Breast epithelium (tissue), 4 donors: ENCODE data around the gene ARMCX6. TPM values are rescaled to one million over a fixed set of nuclear protein-coding genes. Genes with fewer than 3 reads are reported as not detected.
A peak's percentile ranks its signal among the peaks of the same experiment; 100 is the strongest.
"Not testable (repeated sequence)": the region's sequence is repeated elsewhere in the genome, so short reads cannot be mapped to it uniquely, and the experiment has no call there.

Source experiments
- DNase-seq, 2 donors: peaks; one replicate each; pipeline ENCODE4 v3.0.0-alpha.2; 2019; ENCODE audit warnings: low spot score in 2 of 2
- H3K27ac ChIP-seq, 2 donors: fragments of 200-600 bp; sonication (generic) in 1 of 2; one replicate each; pipeline ENCODE4 v1.5.1; 2016 to 2019; ENCODE audit warnings: mild to moderate bottlenecking in 1 of 2
- H3K27me3 ChIP-seq, 2 donors: fragments of 200-600 bp; sonication (generic) in 1 of 2; one replicate each; pipeline versions ENCODE4 v1.5.1 to v1.6.0; 2017 to 2019; ENCODE audit warnings: control low read depth in 1 of 2, mild to moderate bottlenecking in 1 of 2
- H3K36me3 ChIP-seq: fragments of 200-600 bp; one replicate; pipeline ENCODE4 v1.5.1; 2019
- H3K4me1 ChIP-seq, 2 donors: fragments of 200-600 bp; sonication (generic); one replicate each; pipeline ENCODE4 v1.5.1; 2016 to 2019; ENCODE audit warnings: control low read depth in 1 of 2
- H3K4me3 ChIP-seq, 3 donors: fragments of 200-600 bp; sonication (generic); 1 replicate in 2 of 3; 2 replicates in 1 of 3; pipeline ENCODE4 v1.5.1; 2016 to 2019; ENCODE audit warnings: mild to moderate bottlenecking in 3 of 3, moderate library complexity in 2 of 3
- H3K9me3 ChIP-seq, 2 donors: fragments of 200-600 bp; sonication (generic) in 1 of 2; one replicate each; pipeline ENCODE4 v1.5.1; 2016 to 2019; ENCODE audit warnings: control low read depth in 1 of 2
- CTCF ChIP-seq, 3 donors: fragments of 450-650 bp; IDR thresholded peaks; one replicate each; pipeline ENCODE4 v1.5.1; 2016 to 2017; ENCODE audit warnings: antibody characterized with exemption in 3 of 3, mild to moderate bottlenecking in 3 of 3, moderate library complexity in 3 of 3
- POLR2A ChIP-seq: fragments of 450-650 bp; IDR thresholded peaks from one replicate; pipeline ENCODE4 v1.6.1; 2016; ENCODE audit warnings: antibody characterized with exemption, mild to moderate bottlenecking, moderate library complexity
- POLR2AphosphoS5 ChIP-seq, 3 donors: sonication (generic); formaldehyde crosslinking; IDR thresholded peaks; one replicate each; pipeline ENCODE4 v1.6.1; 2017; ENCODE audit warnings: antibody characterized with exemption in 3 of 3
- intact Hi-C: fragments of 100-400 bp; cut with DNase I; formaldehyde crosslinking; loops from one replicate; pipeline ENCODE4 v1.15.1; 2023; ENCODE audit warnings: low total_unique reads
- total RNA-seq, 3 donors: library from RNA; depleted of rRNA; stranded (reverse); fragments of >200 nt; gene quantifications; one replicate each; pipeline ENCODE4 v1.1.0, GENCODE V29; 2016

The ARMCX6 gene
- total RNA-seq, 3 donors from 2014 or later = 9.9 to 39.2 (median 23.6) TPM

DNA sequence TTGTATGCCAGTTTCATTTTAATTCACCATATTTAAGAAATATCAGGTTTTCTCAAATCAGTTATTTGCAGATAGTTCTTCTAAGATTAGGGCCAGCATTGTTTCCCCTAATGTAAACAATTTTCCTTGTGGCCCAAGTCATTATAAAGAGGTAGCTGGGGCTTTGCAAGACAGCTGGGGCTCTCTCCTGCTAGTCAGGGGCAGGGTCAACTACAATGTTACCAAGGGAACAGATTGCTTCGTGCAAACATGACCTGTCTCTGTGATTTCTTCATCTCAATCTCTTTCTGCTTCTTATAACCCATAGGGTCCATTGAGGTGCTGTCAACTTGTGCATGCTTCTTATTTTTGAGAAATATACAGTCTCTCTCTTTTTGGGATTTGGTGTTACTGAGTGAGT is 12.1 kb downstream of the ARMCX6 start:
- Histone ChIP-seq H3K27me3 (peaks cover 0 to 6% of the 10 kb centered on the region in 2 donors), H3K9me3 (no peaks in the 10 kb centered on the region), H3K27ac (no peak overlapping the region), H3K4me1 (no peaks in the 10 kb centered on the region), H3K36me3 (no peaks in the 10 kb centered on the region), H3K4me3 (no peak overlapping the region)
- intact Hi-C loops = no loop called here
- TF ChIP-seq CTCF (IDR thresholded peaks at IDR 0.05) = no peak
- no peak for TF ChIP-seq POLR2AphosphoS5 (IDR thresholded peaks at IDR 0.05)
- no peak for TF ChIP-seq POLR2A
- DNase-seq = no peak

- no peak for DNase-seq
- intact Hi-C loops = no loop called here
- TF ChIP-seq POLR2AphosphoS5 (IDR thresholded peaks at IDR 0.05) (no peak), POLR2A (no peak), CTCF (IDR thresholded peaks at IDR 0.05) (no peak)
- H3K36me3 ChIP-seq = no peaks in the 10 kb centered on the region
- H3K4me3 ChIP-seq = no peak overlapping the region
- H3K27me3 ChIP-seq = peaks cover 0 to 6% of the 10 kb centered on the region in 2 donors
- H3K4me1 ChIP-seq = no peaks in the 10 kb centered on the region
- H3K27ac ChIP-seq = no peak overlapping the region
- H3K9me3 ChIP-seq = no peaks in the 10 kb centered on the region
Measured at GRCh38 chrX:101605146-101605545, 12.7 kb downstream of the ARMCX6 start.

GRCh38 chrX:101602077-101602476 is 15.7 kb downstream of the ARMCX6 start:
- intact Hi-C loops = no loop called here
- no peaks in the 10 kb centered on the region for H3K36me3 ChIP-seq

GRCh38 chrX:101599592-101599991 is 18.2 kb downstream of the ARMCX6 start:
- H3K4me3 ChIP-seq, H3K27ac ChIP-seq, intact Hi-C loops, H3K9me3 ChIP-seq, H3K36me3 ChIP-seq, H3K4me1 ChIP-seq, DNase-seq: not testable (repeated sequence)
- H3K27me3 ChIP-seq = peaks cover 0 to 16% of the 10 kb centered on the region in 2 donors

More at GRCh38 chrX:101602077-101602476, 15.7 kb downstream of the ARMCX6 start:
- Histone ChIP-seq H3K4me3 (no peak overlapping the region), H3K27ac (no peak overlapping the region), H3K9me3 (no peaks in the 10 kb centered on the region), H3K4me1 (no peaks in the 10 kb centered on the region), H3K27me3 (no peaks in the 10 kb centered on the region)
- no peak for DNase-seq
- no peak for TF ChIP-seq POLR2AphosphoS5 (IDR thresholded peaks at IDR 0.05)

DNA sequence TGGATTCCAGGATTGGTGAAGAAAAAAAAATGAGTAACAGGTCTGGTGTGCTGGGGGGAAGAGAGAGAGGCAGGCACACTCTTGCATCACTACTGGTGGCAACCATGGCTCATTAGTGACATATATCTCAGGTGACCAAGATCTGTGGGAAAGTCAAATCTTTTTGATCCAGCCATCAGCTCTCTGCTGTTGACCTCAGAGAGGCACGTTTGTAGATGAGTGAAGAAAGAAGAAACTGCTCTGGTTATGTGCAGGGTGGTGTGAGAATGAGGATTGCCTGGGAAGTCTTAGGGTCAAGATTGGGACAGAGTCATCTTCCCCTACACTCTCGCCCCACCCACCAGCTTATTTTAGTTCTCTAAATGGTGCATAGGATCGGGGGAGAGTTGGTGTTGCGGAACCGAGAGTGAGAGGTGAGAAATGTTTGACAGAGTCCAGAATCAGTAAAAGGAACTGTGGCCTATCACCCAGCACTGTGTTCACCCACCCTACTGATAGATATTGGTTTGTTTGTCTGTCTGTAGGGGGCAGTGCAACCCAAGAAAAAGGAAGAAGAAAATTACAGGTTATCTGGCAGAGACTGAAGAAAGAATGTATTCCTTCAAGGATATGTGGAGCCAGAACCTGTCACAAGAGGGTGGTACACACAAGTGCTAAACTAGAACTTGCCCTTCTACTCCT is 21.9 kb downstream of the ARMCX6 start:
- no peak for TF ChIP-seq POLR2A
- TF ChIP-seq POLR2AphosphoS5 (IDR thresholded peaks at IDR 0.05) = no peak
- TF ChIP-seq CTCF (IDR thresholded peaks at IDR 0.05) = peak in 2 of 3 donors; percentile 63 to 76
- Histone ChIP-seq H3K27me3 (peaks cover 0 to 37% of the 10 kb centered on the region in 2 donors), H3K4me1 (no peaks in the 10 kb centered on the region), H3K9me3 (no peaks in the 10 kb centered on the region), H3K36me3 (no peaks in the 10 kb centered on the region), H3K27ac (no peak overlapping the region), H3K4me3 (no peak overlapping the region)
- no peak for DNase-seq
- intact Hi-C loops = no loop called here

Other genes with a start within 250 kb of the ARMCX6 start
- 10 to 100 TPM in 1 of 3 donors, 1 to 10 TPM in 2; 3.9 to 19.7 (median 7.9) TPM for gene BTK, start 231.8 kb downstream of the ARMCX6 start, total RNA-seq
- 100 to 1,000 TPM; 503 to 954 (median 526) TPM for gene RPL36A, start 227.0 kb downstream of the ARMCX6 start, total RNA-seq
- gene GLA, start 210.1 kb downstream of the ARMCX6 start, total RNA-seq = 10 to 100 TPM; 20.5 to 43.0 (median 31.5) TPM
- gene HNRNPH2, start 209.8 kb downstream of the ARMCX6 start, total RNA-seq = 10 to 100 TPM; 48.5 to 83.9 (median 66.2) TPM
- gene ARMCX4, start 132.5 kb downstream of the ARMCX6 start, total RNA-seq = 10 to 100 TPM in 2 of 3 donors, 1 to 10 TPM in 1; 7.7 to 20.3 (median 11.8) TPM
- 10 to 100 TPM; 28.5 to 43.4 (median 36.9) TPM for gene ARMCX1, start 67.5 kb downstream of the ARMCX6 start, total RNA-seq
- gene ARMCX3, start 5.2 kb upstream of the ARMCX6 start, total RNA-seq = 10 to 100 TPM; 42.7 to 63.5 (median 50.1) TPM
- 10 to 100 TPM; 13.4 to 40.2 (median 40.0) TPM for gene ARMCX2, start 41.9 kb upstream of the ARMCX6 start, total RNA-seq